GM12872 (cell line): ENCODE measurements around the gene NEDD8.

Experiments
- TF ChIP-seq, protein P1 (sequence below): IDR thresholded peaks from 3 replicates; pipeline ENCODE4 v1.5.1; 2011; ENCODE audit warnings: low read depth, mild to moderate bottlenecking, low read length, moderate library complexity; ENCODE audit not compliant: insufficient read depth

Gene NEDD8

GRCh38 chr14:24219080-24219479, 13.1 kb downstream of the NEDD8 start:
- TF ChIP-seq, protein P1, sequence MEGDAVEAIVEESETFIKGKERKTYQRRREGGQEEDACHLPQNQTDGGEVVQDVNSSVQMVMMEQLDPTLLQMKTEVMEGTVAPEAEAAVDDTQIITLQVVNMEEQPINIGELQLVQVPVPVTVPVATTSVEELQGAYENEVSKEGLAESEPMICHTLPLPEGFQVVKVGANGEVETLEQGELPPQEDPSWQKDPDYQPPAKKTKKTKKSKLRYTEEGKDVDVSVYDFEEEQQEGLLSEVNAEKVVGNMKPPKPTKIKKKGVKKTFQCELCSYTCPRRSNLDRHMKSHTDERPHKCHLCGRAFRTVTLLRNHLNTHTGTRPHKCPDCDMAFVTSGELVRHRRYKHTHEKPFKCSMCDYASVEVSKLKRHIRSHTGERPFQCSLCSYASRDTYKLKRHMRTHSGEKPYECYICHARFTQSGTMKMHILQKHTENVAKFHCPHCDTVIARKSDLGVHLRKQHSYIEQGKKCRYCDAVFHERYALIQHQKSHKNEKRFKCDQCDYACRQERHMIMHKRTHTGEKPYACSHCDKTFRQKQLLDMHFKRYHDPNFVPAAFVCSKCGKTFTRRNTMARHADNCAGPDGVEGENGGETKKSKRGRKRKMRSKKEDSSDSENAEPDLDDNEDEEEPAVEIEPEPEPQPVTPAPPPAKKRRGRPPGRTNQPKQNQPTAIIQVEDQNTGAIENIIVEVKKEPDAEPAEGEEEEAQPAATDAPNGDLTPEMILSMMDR: no peak

GRCh38 chr14:24216345-24216699, 15.8 kb downstream of the NEDD8 start:
- TF ChIP-seq, protein P1: no peak

DNA sequence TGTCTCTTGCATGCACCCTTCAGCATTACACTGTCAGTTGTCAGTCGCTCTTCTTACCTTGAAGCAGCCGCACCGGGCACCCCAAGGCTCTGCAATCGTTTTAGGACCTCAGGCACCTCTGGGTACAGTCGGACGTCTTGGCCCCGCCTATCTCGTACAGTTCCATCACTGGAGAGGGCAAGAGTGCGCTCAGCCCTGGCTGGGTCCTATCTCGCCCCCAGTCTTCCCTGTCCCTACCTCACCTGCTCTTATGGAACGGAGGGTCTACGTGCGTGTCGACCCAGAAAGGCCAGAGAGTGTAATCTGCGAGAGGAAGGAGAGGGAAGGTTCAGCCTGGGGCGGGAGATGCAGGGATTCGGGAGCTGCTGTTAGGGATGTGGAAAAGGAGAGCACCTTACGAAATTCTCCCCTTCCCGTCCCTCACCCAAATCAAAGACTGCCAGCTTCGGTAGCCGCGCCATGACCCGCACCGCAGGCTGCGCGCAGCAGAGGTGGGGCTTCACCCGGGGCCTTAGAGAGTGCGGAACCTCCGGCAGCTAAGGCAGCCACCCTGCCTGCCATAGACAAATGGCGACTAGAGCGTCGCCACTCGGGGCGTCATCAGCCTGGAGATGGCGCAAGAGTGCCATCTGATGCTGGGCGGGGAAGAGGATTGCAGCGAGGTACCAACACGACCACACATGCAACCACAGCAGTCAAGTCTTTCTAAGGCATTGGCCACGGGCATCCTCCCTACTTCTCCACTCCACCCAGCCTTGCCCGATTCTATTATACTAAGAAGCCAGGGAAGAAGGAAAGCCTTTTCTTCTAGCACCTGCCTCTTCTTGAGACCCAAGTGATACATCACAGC, 16.4 kb downstream of the NEDD8 start, which contains the start of gene MDP1:
MDP1 (minus strand) TSS at position 572 of the 850 bp plus-strand sequence; CDS start at position 461, 111 bp downstream.
- TF ChIP-seq, protein P1: peak; percentile 88

DNA sequence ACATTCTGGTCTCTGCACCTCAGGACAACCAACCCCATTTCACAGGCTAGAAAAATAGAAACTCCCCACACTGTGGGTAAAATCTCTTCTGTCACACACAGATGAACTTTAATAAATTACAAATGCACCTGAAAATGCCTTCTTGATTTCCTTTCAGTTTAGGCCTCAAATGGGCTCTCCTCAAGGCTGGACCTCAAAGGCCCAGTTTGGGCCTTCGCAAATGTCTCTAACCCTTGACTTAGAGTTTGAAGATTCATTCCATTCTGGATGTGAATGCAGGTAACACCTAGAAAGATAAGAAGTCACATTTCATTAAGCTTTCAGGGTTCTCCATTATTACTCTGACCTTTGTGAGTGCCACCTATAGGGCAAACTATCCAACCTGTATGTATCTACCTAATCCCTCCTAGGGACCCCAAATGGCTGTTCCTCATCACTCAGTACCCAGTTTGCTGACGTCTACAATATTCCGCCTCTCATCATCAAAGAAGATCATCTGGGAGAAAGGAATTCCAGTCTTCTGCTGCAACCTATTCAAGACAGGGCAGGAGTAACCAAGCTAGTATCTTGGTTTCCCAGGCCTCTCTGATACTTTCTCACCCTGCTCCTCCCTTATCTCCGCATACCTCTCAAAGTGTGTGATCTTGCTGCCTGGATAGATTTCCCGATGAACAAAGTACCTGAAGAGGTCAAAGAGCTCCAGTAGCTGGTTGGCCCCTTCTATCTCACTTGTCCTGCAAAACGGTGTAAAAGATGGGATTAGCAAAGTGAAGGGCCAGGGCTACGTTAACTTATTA, 18.1 kb downstream of the NEDD8 start:
- TF ChIP-seq, protein P1: no peak

GRCh38 chr14:24212924-24213865, 19.0 kb downstream of the NEDD8 start, which contains the start of gene CHMP4A:
Gene CHMP4A (minus strand): TSS chr14:24213488. CDS start chr14:24213439, 49 bp downstream.
- TF ChIP-seq, protein P1: no peak

- TF ChIP-seq, protein P1: no peak
Measured at GRCh38 chr14:24211311-24211710, 20.9 kb downstream of the NEDD8 start.
